Lower leg skin (tissue), 4 donors: Measurements from ENCODE around the gene TMEM222. TPM values are rescaled to one million over a fixed set of nuclear protein-coding genes. Genes with fewer than 3 reads are reported as not detected.
A peak's percentile ranks its signal among the peaks of the same experiment; 100 is the strongest.

Source experiments
- DNase-seq, 2 donors: peaks; one replicate each; pipeline ENCODE4 v3.0.0-alpha.2; 2019; ENCODE audit warnings: low spot score in 2 of 2
- H3K4me3 ChIP-seq: fragments of 200-600 bp; sonication (generic); 2 replicates; pipeline ENCODE4 v1.5.1; 2017; ENCODE audit warnings: mild to moderate bottlenecking, low read depth; ENCODE audit not compliant: poor library complexity, severe bottlenecking
- POLR2A ChIP-seq, 2 donors: fragments of 450-650 bp; IDR thresholded peaks; one replicate each; pipeline ENCODE4 v1.6.1; 2016 to 2017; ENCODE audit warnings: antibody characterized with exemption in 2 of 2, mild to moderate bottlenecking in 1 of 2, moderate library complexity in 1 of 2
- WGBS, 2 donors: methylation state at CpG; one replicate each; pipeline ENCODE4 v1.1.5; 2018; 5-methylcytosine and 5-hydroxymethylcytosine counted together
- intact Hi-C: fragments of 100-400 bp; cut with DNase I; formaldehyde crosslinking; loops from one replicate; pipeline ENCODE4 v1.15.0; 2023; ENCODE audit warnings: low total_unique reads
- total RNA-seq, 4 donors: library from RNA; depleted of rRNA; stranded (reverse); fragments of >200 nt; gene quantifications; one replicate each; pipeline ENCODE4 v1.1.0, GENCODE V29; 2016
- TF ChIP-seq, protein P1 (sequence below), 3 donors: fragments of 450-650 bp; IDR thresholded peaks; one replicate each; pipeline ENCODE4 v1.5.1; 2016; ENCODE audit warnings: antibody characterized with exemption in 3 of 3, mild to moderate bottlenecking in 3 of 3, moderate library complexity in 2 of 3

The TMEM222 gene
- total RNA-seq, 4 donors from 2014 or later = 24.3 to 35.2 (median 28.7) TPM

DNA sequence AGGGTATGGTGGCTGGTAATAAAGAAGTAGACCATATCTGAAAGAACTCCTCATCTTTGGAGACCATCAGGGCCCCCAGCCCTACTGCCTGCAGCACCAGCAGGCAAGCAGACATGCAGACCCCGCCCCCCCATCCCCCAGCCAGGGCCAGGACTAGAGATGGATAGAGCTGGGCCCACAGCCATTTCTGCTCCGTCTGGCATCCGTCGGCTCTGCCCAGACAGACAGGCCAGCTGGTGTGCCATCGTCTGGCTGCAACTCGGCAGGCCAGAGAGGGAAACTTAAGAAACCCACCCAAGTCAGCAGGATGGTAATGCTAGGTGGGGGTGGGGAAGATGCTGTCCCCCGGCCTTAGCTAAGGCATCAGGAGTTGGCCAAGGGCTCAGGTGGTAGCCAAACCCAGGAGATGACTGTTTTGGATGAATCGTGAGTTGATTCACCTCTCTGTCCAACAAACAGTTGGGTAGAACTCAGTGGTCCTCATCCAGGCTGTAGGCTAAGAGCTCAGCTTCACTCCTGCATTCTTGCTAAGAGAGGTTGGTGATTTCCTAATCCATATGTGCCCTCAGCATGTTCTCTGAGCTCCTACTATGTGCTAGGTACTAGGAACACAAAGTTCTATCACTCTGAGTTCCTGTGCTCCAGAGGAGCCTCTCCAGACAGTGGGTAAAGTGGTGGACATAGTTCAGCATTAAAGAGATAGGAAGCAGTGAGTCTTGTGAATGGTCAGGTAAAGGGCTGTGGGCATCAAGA, 23.2 kb upstream of the TMEM222 start:
- H3K4me3 ChIP-seq = no peak overlapping the region
- 77 to 83% methylated on average over 8 of the region's 8 CpGs for WGBS, 2 donors
- TF ChIP-seq, protein P1, sequence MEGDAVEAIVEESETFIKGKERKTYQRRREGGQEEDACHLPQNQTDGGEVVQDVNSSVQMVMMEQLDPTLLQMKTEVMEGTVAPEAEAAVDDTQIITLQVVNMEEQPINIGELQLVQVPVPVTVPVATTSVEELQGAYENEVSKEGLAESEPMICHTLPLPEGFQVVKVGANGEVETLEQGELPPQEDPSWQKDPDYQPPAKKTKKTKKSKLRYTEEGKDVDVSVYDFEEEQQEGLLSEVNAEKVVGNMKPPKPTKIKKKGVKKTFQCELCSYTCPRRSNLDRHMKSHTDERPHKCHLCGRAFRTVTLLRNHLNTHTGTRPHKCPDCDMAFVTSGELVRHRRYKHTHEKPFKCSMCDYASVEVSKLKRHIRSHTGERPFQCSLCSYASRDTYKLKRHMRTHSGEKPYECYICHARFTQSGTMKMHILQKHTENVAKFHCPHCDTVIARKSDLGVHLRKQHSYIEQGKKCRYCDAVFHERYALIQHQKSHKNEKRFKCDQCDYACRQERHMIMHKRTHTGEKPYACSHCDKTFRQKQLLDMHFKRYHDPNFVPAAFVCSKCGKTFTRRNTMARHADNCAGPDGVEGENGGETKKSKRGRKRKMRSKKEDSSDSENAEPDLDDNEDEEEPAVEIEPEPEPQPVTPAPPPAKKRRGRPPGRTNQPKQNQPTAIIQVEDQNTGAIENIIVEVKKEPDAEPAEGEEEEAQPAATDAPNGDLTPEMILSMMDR (IDR thresholded peaks at IDR 0.05) = no peak
- TF ChIP-seq POLR2A (IDR thresholded peaks at IDR 0.05) = no peak
- intact Hi-C loops = loop anchor here (10.0 kb wide), 1 partner anchor 306 kb away; the partner anchor contains the start of gene AHDC1
- DNase-seq = peak in 1 of 2 donors; percentile 34

GRCh38 chr1:27299385-27300271, 22.3 kb upstream of the TMEM222 start:
- no peak overlapping the region for H3K4me3 ChIP-seq
- TF ChIP-seq, protein P1 (IDR thresholded peaks at IDR 0.05) = no peak
- no peak for TF ChIP-seq POLR2A (IDR thresholded peaks at IDR 0.05)
- intact Hi-C loops = loop anchor here (2.0 to 10.0 kb wide), 3 partner anchors 95 to 365 kb away; partner anchors contain the start of gene AHDC1
- DNase-seq = peak in 1 of 2 donors; percentile 86
- WGBS, 2 donors = 54 to 66% methylated on average over 13 to 14 of the region's 14 CpGs

- WGBS, 2 donors = 42 to 45% methylated on average over 5 of the region's 5 CpGs
- TF ChIP-seq POLR2A (IDR thresholded peaks at IDR 0.05) = no peak
- TF ChIP-seq, protein P1 (IDR thresholded peaks at IDR 0.05) = peak in 1 of 3 donors; percentile 90
Observed at GRCh38 chr1:27300341-27301051, 21.5 kb upstream of the TMEM222 start.

GRCh38 chr1:27301052-27301422, 20.9 kb upstream of the TMEM222 start:
- TF ChIP-seq, protein P1 (IDR thresholded peaks at IDR 0.05) = no peak
- 80 to 82% methylated on average over 8 of the region's 8 CpGs for WGBS, 2 donors
- no peak for DNase-seq
- intact Hi-C loops = loop anchor here (2.0 to 10.0 kb wide), 2 partner anchors 94 to 364 kb away; no protein-coding TSS in a partner anchor
- no peak overlapping the region for H3K4me3 ChIP-seq

More at GRCh38 chr1:27300341-27301051, 21.5 kb upstream of the TMEM222 start:
- no peak overlapping the region for H3K4me3 ChIP-seq
- intact Hi-C loops = loop anchor here (2.0 to 10.0 kb wide), 2 partner anchors 94 to 364 kb away; no protein-coding TSS in a partner anchor
- peak; percentile 78 to 96 for DNase-seq

DNA sequence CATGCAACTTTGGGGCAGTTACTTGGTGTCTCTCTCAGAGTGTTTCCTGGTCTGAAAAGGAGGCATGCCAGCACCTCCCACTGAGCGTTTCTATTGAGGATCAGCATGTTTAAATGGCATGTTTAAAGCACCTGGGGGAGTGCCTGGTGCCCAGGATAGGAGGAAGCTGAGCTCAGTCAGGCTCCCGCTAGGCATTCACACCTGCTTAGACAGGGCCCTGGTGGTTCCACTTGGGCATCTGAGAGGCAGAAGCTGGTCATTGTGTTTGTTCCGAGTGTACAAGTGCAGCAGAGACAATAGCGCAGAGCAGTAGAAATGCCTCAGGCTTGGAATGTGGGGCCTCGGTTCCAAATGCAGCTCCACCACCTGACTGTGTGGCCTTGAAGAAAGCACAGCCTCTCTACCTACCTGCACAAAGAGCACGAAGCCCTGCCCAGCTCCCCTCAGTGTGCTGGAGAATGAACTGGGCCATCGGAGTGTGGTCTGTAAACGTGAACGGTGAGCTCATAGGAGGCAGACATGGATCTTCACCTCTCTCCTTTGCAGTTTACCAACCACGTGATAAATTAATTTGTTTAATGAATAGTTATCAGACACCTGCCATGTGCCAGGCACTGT, 20.3 kb upstream of the TMEM222 start:
- TF ChIP-seq, protein P1 (IDR thresholded peaks at IDR 0.05) = no peak
- no peak for TF ChIP-seq POLR2A (IDR thresholded peaks at IDR 0.05)
- no peak overlapping the region for H3K4me3 ChIP-seq
- intact Hi-C loops = loop anchor here (2.0 to 10.0 kb wide), 2 partner anchors 93 to 363 kb away; no protein-coding TSS in a partner anchor
- DNase-seq = no peak
- 83 to 87% methylated on average over 10 of the region's 10 CpGs for WGBS, 2 donors
